ENCODE measurements around the gene HAUS5.

The HAUS5 gene

DNA sequence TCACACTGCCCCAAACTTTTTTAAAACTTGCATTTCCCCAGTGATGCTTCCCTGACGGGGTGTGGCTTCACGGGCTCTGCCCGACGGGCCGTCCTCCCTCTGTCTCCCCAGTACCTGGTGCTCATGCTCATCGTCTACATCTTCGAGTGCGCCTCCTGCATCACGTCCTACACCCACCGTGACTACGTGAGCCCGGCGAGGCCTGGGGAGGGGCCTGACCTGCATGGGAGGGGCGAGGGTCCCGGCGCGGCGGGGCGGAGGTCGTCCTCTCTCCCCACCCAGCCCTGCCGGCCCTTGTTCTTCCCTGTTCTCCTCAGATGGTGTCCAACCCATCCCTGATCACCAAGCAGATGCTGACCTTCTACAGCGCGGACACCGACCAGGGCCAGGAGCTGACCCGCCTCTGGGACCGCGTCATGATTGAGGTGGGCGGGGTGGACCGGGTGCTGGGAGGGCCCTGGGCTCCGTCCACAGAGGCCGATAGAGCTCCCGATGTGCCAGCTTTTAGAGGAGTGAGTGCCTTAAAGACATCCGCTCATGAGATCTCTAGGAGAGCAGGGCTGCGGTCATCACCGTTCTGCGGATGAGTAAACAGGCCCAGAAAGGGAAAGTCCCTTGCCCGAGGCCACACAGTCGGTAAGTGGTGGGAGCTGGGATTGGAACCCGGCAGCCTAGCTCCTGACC lies 60.7 kb downstream of the HAUS5 start:
- no peak for DNase-seq (ENCODE audit: low read depth)
